Adrenal gland (tissue), 12 donors: ENCODE measurements around the gene NT5DC3. TPM values are rescaled to one million over a fixed set of nuclear protein-coding genes. Genes with fewer than 3 reads are reported as not detected.

Experiments
- DNase-seq, 7 donors: peaks; one replicate each; pipeline ENCODE4 v3.0.0-alpha.2; 2019 to 2020
- H3K27ac ChIP-seq, 5 donors: fragments of 200-600 bp; sonication (generic) in 4 of 5; 1 replicate in 3 of 5; 2 replicates in 2 of 5; pipeline versions ENCODE4 v1.5.1 to v1.8.0; 2016 to 2020; ENCODE audit warnings: mild to moderate bottlenecking in 1 of 5
- H3K27me3 ChIP-seq: fragments of 200-600 bp; 2 replicates; pipeline ENCODE4 v1.8.0; 2021
- H3K36me3 ChIP-seq, 2 donors: fragments of 200-600 bp; replicated peaks in 1 of 2; 1 replicate in 1 of 2; 2 replicates in 1 of 2; pipeline versions ENCODE4 v1.5.1 to v1.8.0; 2018 to 2022
- H3K4me1 ChIP-seq, 2 donors: fragments of 200-600 bp; replicated peaks in 1 of 2; 1 replicate in 1 of 2; 2 replicates in 1 of 2; pipeline versions ENCODE4 v1.5.1 to v1.8.0; 2018 to 2021
- H3K4me3 ChIP-seq, 4 donors: fragments of 200-600 bp; sonication (generic) in 3 of 4; one replicate each; pipeline ENCODE4 v1.5.1; 2016 to 2018
- H3K9me3 ChIP-seq, 3 donors: fragments of 200-600 bp; sonication (generic) in 1 of 3; replicated peaks in 1 of 3; 1 replicate in 2 of 3; 2 replicates in 1 of 3; pipeline versions ENCODE4 v1.5.1 to v1.8.0; 2016 to 2021
- CTCF ChIP-seq, 6 experiments: fragments of 450-650 bp in 4 of 6; fragments of 200-600 bp in 2 of 6; sonication (generic) in 1 of 6; IDR thresholded peaks; 1 replicate in 5 of 6; 2 replicates in 1 of 6; pipeline versions ENCODE4 v1.5.1 to v1.8.0; 2016 to 2021; ENCODE audit warnings: antibody characterized with exemption in 6 of 6, mild to moderate bottlenecking in 2 of 6, moderate library complexity in 1 of 6
- POLR2A ChIP-seq, 2 donors: fragments of 450-650 bp; IDR thresholded peaks; one replicate each; pipeline ENCODE4 v1.6.1; 2017; ENCODE audit warnings: antibody characterized with exemption in 2 of 2, mild to moderate bottlenecking in 2 of 2, moderate library complexity in 1 of 2
- WGBS, 4 donors: extraction: QIAGEN DNeasy Blood & Tissue Kit in 2 of 4; methylation state at CpG; one replicate each; pipeline versions ENCODE4 v1.1.5 to v1.1.7; 2013 to 2017; 5-methylcytosine and 5-hydroxymethylcytosine counted together
- intact Hi-C, 2 donors: fragments of 100-400 bp; cut with DNase I; formaldehyde crosslinking; loops; one replicate each; pipeline versions ENCODE4 v1.14.1 to v1.15.0; 2022 to 2023
- polyA plus RNA-seq, 3 donors: library from polyadenylated mRNA; stranded (reverse); fragments of 200-250 nt in 2 of 3; fragments of 350-450 nt in 1 of 3; fragmentation: Illumina TruSeq in 1 of 3; extraction: RNeasy Lipid Tissue Mini Kit (QIAGEN cat#74804) in 1 of 3; gene quantifications; one replicate each; pipeline ENCODE4 v1.2.3, GENCODE V29; 2013 to 2014
- total RNA-seq, 9 donors: library from RNA; depleted of rRNA in 4 of 9; stranded (reverse); fragments of >200 nt in 4 of 9; fragments of 120-200 nt in 1 of 9; fragmentation: NEBNext Ultra II Directional in 1 of 9; extraction: Animal tissue kit (Norgen Biotek cat#: 25700) in 1 of 9; gene quantifications; one replicate each; pipeline versions ENCODE4 v1.1.0 to v1.2.4, GENCODE V29; 2013 to 2023
- donor health status: healthy with polysubstance abuse.
- donor health status: Bipolar disorder and iron deficiency.
- donor health status: DM: yes; HTN: yes; CAD: no.
- donor health status: DM: no; HTN: no; CAD: no.
- donor health status: DM: no; HTN: no; CAD: no.
- donor health status: DM: yes; HTN: yes; CAD: no.

NT5DC3 gene
- total and polyA plus RNA-seq, 12 donors = 4.1 to 14.9 (median 7.2) TPM

GRCh38 chr12:103877288-103877687 lies 36.3 kb upstream of the NT5DC3 start:
- H3K36me3 ChIP-seq = no peaks in the 10 kb centered on the region
- no peaks in the 10 kb centered on the region for H3K9me3 ChIP-seq
- intact Hi-C loops = loop anchor here in 1 of 2 donors (10.0 kb wide), 1 partner anchor 48 kb away; no protein-coding TSS in a partner anchor
- no peak overlapping the region for H3K4me3 ChIP-seq
- H3K27me3 ChIP-seq = no peaks in the 10 kb centered on the region
- H3K4me1 ChIP-seq = no peaks in the 10 kb centered on the region
- DNase-seq = no peak
- 60 to 85% (median 69%) methylated on average over 1 of the region's 1 CpG for WGBS, 4 donors
- no peak overlapping the region for H3K27ac ChIP-seq
- no peak for TF ChIP-seq POLR2A (IDR thresholded peaks at IDR 0.05)
- no peak for TF ChIP-seq CTCF (IDR thresholded peaks at IDR 0.05)

GRCh38 chr12:103875666-103876065 lies 34.6 kb upstream of the NT5DC3 start:
- WGBS, 4 donors = 0 to 42% (median 15%) methylated on average over 1 of the region's 1 CpG
- intact Hi-C loops = loop anchor here in 1 of 2 donors (10.0 kb wide), 1 partner anchor 49 kb away; no protein-coding TSS in a partner anchor
- Histone ChIP-seq H3K27ac (no peak overlapping the region), H3K27me3 (no peaks in the 10 kb centered on the region), H3K4me1 (no peaks in the 10 kb centered on the region), H3K4me3 (no peak overlapping the region), H3K9me3 (no peaks in the 10 kb centered on the region), H3K36me3 (no peaks in the 10 kb centered on the region)
- TF ChIP-seq CTCF (IDR thresholded peaks at IDR 0.05) (no peak), POLR2A (IDR thresholded peaks at IDR 0.05) (no peak)
- DNase-seq = no peak

GRCh38 chr12:103868215-103868614 lies 27.2 kb upstream of the NT5DC3 start:
- no peaks in the 10 kb centered on the region for H3K9me3 ChIP-seq
- no peaks in the 10 kb centered on the region for H3K36me3 ChIP-seq
- H3K4me3 ChIP-seq = no peak overlapping the region
- H3K4me1 ChIP-seq = no peaks in the 10 kb centered on the region
- intact Hi-C loops = loop anchor here in 1 of 2 donors (10.0 kb wide), 1 partner anchor 93 kb away; no protein-coding TSS in a partner anchor
- TF ChIP-seq POLR2A (IDR thresholded peaks at IDR 0.05) (no peak), CTCF (IDR thresholded peaks at IDR 0.05) (no peak)
- no peak for DNase-seq
- H3K27me3 ChIP-seq = no peaks in the 10 kb centered on the region
- no peak overlapping the region for H3K27ac ChIP-seq

- Histone ChIP-seq H3K4me3 (no peak overlapping the region), H3K27me3 (no peaks in the 10 kb centered on the region), H3K36me3 (no peaks in the 10 kb centered on the region), H3K4me1 (no peaks in the 10 kb centered on the region), H3K27ac (no peak overlapping the region), H3K9me3 (no peaks in the 10 kb centered on the region)
- TF ChIP-seq CTCF (IDR thresholded peaks at IDR 0.05) (no peak), POLR2A (IDR thresholded peaks at IDR 0.05) (no peak)
- intact Hi-C loops = loop anchor here in 1 of 2 donors (10.0 kb wide), 1 partner anchor 90 kb away; no protein-coding TSS in a partner anchor
- DNase-seq = no peak
- 88 to 97% (median 93%) methylated on average over 2 of the region's 2 CpGs for WGBS, 4 donors
Observed at GRCh38 chr12:103865151-103865730, 24.2 kb upstream of the NT5DC3 start.
